ENCODE measurements around the gene ABCA5. TPM values are rescaled to one million over a fixed set of nuclear protein-coding genes. Genes with fewer than 3 reads are reported as not detected.

Gene ABCA5
- total RNA-seq, 1 donor from 2014 or later: 7.8 TPM

- no peak overlapping the region for H3K27ac ChIP-seq
- no peaks in the 10 kb centered on the region for H3K27me3 ChIP-seq
- no peak overlapping the region for H3K4me3 ChIP-seq
- H3K4me1 ChIP-seq: no peaks in the 10 kb centered on the region
- no peaks in the 10 kb centered on the region for H3K36me3 ChIP-seq
- intact Hi-C loops (cut with DNase I): loop anchor here (10.0 kb wide), 1 partner anchor 256 kb away; no protein-coding TSS in a partner anchor
- DNase-seq (ENCODE audit: low spot score in 2 of 2): no peak
- TF ChIP-seq CTCF (IDR thresholded peaks at IDR 0.05): no peak
- peaks cover 4 to 14% of the 10 kb centered on the region in 2 donors for H3K9me3 ChIP-seq
These were observed 96.0 kb downstream of the ABCA5 start for GRCh38 chr17:69230939-69231338.

- Histone ChIP-seq H3K27ac (no peak within 1 kb of the TSS), H3K4me3 (no peak within 1 kb of the TSS), H3K36me3 (no peaks in the 10 kb centered on the region), H3K27me3 (no peaks in the 10 kb centered on the region), H3K4me1 (no peaks in the 10 kb centered on the region), H3K9me3 (peaks cover 4 to 13% of the 10 kb centered on the region in 2 donors)
- no peak for DNase-seq (ENCODE audit: low spot score in 2 of 2)
- intact Hi-C loops (cut with DNase I): no loop called here
- no peak for TF ChIP-seq CTCF (IDR thresholded peaks at IDR 0.05)
These were observed 98.4 kb downstream of the ABCA5 start, which contains the start of gene ABCA10 for GRCh38 chr17:69228576-69228975. Gene ABCA10 (minus strand): TSS chr17:69228824. CDS start chr17:69225358, 3,466 bp downstream.

GRCh38 chr17:69228018-69228417 is 98.9 kb downstream of the ABCA5 start:
- Histone ChIP-seq H3K4me3 (no peak overlapping the region), H3K4me1 (no peaks in the 10 kb centered on the region), H3K27me3 (no peaks in the 10 kb centered on the region), H3K27ac (no peak overlapping the region), H3K9me3 (peaks cover 4 to 7% of the 10 kb centered on the region in 2 donors), H3K36me3 (no peaks in the 10 kb centered on the region)
- no peak for TF ChIP-seq CTCF (IDR thresholded peaks at IDR 0.05)
- intact Hi-C loops (cut with DNase I): no loop called here
- DNase-seq (ENCODE audit: low spot score in 2 of 2): no peak

GRCh38 chr17:69227541-69227940 is 99.4 kb downstream of the ABCA5 start:
- Histone ChIP-seq H3K27me3 (no peaks in the 10 kb centered on the region), H3K36me3 (no peaks in the 10 kb centered on the region), H3K27ac (no peak overlapping the region), H3K9me3 (peaks cover 2 to 3% of the 10 kb centered on the region in 2 donors), H3K4me3 (no peak overlapping the region), H3K4me1 (no peaks in the 10 kb centered on the region)
- no peak for DNase-seq (ENCODE audit: low spot score in 2 of 2)
- no peak for TF ChIP-seq CTCF (IDR thresholded peaks at IDR 0.05)
- intact Hi-C loops (cut with DNase I): no loop called here

GRCh38 chr17:69223809-69224208 is 103.1 kb downstream of the ABCA5 start:
- H3K9me3 ChIP-seq: no peaks in the 10 kb centered on the region
- no peak overlapping the region for H3K4me3 ChIP-seq
- no peak overlapping the region for H3K27ac ChIP-seq

More at GRCh38 chr17:69223809-69224208, 103.1 kb downstream of the ABCA5 start:
- Histone ChIP-seq H3K36me3 (no peaks in the 10 kb centered on the region), H3K27me3 (no peaks in the 10 kb centered on the region), H3K4me1 (no peaks in the 10 kb centered on the region)
- intact Hi-C loops (cut with DNase I): no loop called here
- no peak for DNase-seq (ENCODE audit: low spot score in 2 of 2)
- no peak for TF ChIP-seq CTCF (IDR thresholded peaks at IDR 0.05)
